ENCODE measurements around the gene FAM118B. TPM values are rescaled to one million over a fixed set of nuclear protein-coding genes. Genes with fewer than 3 reads are reported as not detected.

The FAM118B gene
- polyA plus RNA-seq, 1 experiment: 14.2 TPM

DNA sequence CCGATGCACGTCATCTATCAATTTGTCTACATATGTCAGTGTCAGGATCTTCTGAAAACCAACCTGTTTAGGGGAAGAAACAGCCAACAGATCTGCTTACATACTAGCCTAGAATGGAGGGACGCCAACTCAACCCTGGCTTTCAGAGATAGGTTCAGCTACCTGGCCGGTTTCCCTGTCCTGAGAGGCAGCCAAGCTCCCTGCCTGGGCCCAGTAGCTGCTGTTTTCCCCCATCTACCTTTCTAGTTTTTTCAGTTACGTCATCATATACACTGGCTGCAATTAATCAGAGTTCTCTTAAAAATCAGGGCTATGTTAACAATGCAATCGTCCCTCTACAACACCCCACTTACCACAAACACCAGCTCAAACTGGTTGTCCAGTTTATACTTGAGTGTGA lies 56.1 kb downstream of the FAM118B start:
- DNase-seq (ENCODE audit: low read depth): no peak
- Histone ChIP-seq H3K27me3 (ENCODE audit: control insufficient read depth, insufficient read depth, low read length) (no peaks in the 10 kb centered on the region), H3K36me3 (ENCODE audit: control insufficient read depth, insufficient read depth, low read length) (peaks cover 32% of the 10 kb centered on the region), H3K4me3 (ENCODE audit: low read depth, low read length) (peak overlapping the region; percentile 94)
- TF ChIP-seq, protein P1, sequence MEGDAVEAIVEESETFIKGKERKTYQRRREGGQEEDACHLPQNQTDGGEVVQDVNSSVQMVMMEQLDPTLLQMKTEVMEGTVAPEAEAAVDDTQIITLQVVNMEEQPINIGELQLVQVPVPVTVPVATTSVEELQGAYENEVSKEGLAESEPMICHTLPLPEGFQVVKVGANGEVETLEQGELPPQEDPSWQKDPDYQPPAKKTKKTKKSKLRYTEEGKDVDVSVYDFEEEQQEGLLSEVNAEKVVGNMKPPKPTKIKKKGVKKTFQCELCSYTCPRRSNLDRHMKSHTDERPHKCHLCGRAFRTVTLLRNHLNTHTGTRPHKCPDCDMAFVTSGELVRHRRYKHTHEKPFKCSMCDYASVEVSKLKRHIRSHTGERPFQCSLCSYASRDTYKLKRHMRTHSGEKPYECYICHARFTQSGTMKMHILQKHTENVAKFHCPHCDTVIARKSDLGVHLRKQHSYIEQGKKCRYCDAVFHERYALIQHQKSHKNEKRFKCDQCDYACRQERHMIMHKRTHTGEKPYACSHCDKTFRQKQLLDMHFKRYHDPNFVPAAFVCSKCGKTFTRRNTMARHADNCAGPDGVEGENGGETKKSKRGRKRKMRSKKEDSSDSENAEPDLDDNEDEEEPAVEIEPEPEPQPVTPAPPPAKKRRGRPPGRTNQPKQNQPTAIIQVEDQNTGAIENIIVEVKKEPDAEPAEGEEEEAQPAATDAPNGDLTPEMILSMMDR (IDR thresholded peaks at IDR 0.05; ENCODE audit: insufficient read depth, low read depth, low read length): no peak
- POLR2A ChIA-PET: no interaction called here
- CTCF ChIA-PET: no interaction called here

DNA sequence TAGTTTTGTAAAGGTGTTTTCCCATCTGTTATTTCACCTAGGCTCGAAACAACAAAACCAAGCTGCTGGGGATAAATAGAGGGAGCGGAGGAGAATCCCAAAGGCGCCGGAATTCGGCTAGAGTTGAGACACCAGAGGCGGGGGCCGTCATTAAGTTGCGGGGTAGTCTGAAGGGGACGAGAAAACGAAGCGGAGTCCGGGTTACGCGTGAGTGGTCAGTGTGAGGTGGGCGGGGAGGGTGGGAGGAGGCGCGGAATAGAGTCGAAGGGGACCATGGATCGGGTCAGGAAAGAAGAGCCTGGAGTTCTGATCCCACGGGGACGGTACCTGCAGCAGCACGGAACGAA lies 56.8 kb downstream of the FAM118B start:
- POLR2A ChIA-PET: no interaction called here
- TF ChIP-seq, protein P1 (IDR thresholded peaks at IDR 0.05; ENCODE audit: insufficient read depth, low read depth, low read length): no peak
- no peak for DNase-seq (ENCODE audit: low read depth)
- peak overlapping the region; percentile 94 for H3K4me3 ChIP-seq (ENCODE audit: low read depth, low read length)
- CTCF ChIA-PET: interaction anchor here (0.8 kb wide), 1 partner anchor 10 kb away, joined by 3 read pairs; no protein-coding TSS in a partner anchor
- H3K36me3 ChIP-seq (ENCODE audit: control insufficient read depth, insufficient read depth, low read length): peaks cover 29% of the 10 kb centered on the region
- no peaks in the 10 kb centered on the region for H3K27me3 ChIP-seq (ENCODE audit: control insufficient read depth, insufficient read depth, low read length)

DNA sequence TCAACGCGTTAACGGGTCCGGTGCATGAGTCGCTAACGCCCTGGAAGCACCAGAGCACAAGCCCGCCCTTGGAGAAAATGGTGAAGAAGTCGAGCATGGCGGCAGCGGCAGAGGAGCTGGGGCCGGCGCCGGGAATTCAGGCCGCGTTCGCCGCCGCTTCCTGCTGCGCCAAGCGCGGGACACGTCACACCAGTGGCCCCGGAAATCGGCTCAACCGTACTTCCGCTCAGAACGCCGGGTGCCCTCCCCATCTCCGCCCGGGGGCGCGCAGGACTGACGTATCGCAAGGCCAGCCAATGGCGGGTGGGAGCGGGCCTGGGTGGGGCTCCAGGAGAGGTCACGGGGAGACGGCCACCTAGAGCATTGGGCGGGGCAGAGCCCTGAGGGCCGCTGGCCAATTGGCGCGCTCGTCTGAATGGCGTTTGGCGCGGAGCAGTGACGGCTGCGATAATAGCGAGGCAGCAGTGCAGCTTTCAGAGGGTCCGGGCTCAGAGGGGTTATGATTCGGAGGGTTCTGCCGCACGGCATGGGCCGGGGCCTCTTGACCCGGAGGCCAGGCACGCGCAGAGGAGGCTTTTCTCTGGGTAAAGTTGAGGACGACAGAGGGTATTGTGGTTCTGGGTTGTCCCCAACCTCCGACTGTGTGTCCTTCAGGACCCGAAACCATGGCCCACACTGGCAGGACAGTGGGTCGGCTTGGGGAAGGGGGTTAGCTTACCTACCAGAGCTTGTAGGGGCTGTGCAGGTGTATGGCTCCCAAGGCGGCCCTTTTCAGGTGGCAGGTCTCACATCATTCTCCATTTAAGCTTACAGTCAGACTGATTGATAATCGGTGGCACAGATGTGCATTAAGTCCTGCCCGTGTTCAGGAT lies 57.4 kb downstream of the FAM118B start, which contains the start of the genes FOXRED1 and SRPRA:
Gene FOXRED1, plus strand, starts transcription at position 447 of the 872 bp plus-strand sequence. Its CDS starts 53 bp downstream, at position 500.
Gene SRPRA, minus strand, starts transcription at position 188 of the 872 bp plus-strand sequence. Its CDS starts 91 bp downstream, at position 97.
- Histone ChIP-seq H3K27me3 (ENCODE audit: control insufficient read depth, insufficient read depth, low read length) (no peaks in the 10 kb centered on the region), H3K36me3 (ENCODE audit: control insufficient read depth, insufficient read depth, low read length) (peaks cover 23% of the 10 kb centered on the region), H3K4me3 (ENCODE audit: low read depth, low read length) (peak within 1 kb of the TSS; percentile 94)
- ChIA-PET CTCF (interaction anchor here (0.8 to 1.2 kb wide), 2 partner anchors 11 to 13 kb away, joined by 3 to 4 read pairs; partner anchors contain the start of gene TIRAP), POLR2A (no interaction called here)
- TF ChIP-seq, protein P1 (IDR thresholded peaks at IDR 0.05; ENCODE audit: insufficient read depth, low read depth, low read length): no peak
- DNase-seq (ENCODE audit: low read depth): peak; percentile 93

DNA sequence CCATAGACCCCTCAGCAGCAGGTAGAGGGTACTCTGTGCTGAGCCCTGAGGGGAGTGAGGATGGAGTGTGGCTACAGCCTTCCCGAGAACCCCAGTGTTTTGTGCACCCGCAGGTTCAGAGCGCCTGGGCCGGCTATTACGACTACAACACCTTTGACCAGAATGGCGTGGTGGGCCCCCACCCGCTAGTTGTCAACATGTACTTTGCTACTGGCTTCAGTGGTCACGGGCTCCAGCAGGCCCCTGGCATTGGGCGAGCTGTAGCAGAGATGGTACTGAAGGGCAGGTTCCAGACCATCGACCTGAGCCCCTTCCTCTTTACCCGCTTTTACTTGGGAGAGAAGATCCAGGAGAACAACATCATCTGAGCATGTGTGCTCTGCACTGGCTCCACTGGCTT lies 65.7 kb downstream of the FAM118B start:
- H3K4me3 ChIP-seq (ENCODE audit: low read depth, low read length): no peak overlapping the region
- ChIA-PET POLR2A (no interaction called here), CTCF (no interaction called here)
- peaks cover 8% of the 10 kb centered on the region for H3K36me3 ChIP-seq (ENCODE audit: control insufficient read depth, insufficient read depth, low read length)
- no peak for DNase-seq (ENCODE audit: low read depth)
- H3K27me3 ChIP-seq (ENCODE audit: control insufficient read depth, insufficient read depth, low read length): no peaks in the 10 kb centered on the region
- TF ChIP-seq, protein P1 (IDR thresholded peaks at IDR 0.05; ENCODE audit: insufficient read depth, low read depth, low read length): no peak

DNA sequence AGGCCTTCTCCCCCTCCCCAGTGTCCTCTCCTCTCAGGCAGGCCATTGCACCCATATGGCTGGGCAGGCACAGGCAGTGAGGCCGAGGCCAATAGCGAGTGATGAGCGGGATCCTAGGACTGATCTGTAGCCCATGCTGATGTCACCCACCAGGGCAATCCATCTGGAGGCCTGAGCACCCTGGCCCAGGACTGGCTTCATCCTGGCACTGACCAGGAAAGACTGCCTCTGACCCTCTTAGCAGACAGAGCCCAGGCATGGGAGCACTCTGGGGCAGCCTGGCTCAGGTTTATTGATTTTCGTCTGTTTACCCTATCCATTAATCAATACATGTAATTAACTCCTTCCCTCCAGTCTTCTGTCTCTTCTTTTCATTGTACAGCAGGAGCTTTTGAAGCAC lies 66.2 kb downstream of the FAM118B start:
- Histone ChIP-seq H3K36me3 (ENCODE audit: control insufficient read depth, insufficient read depth, low read length) (peaks cover 8% of the 10 kb centered on the region), H3K4me3 (ENCODE audit: low read depth, low read length) (no peak overlapping the region), H3K27me3 (ENCODE audit: control insufficient read depth, insufficient read depth, low read length) (no peaks in the 10 kb centered on the region)
- no peak for DNase-seq (ENCODE audit: low read depth)
- TF ChIP-seq, protein P1 (IDR thresholded peaks at IDR 0.05; ENCODE audit: insufficient read depth, low read depth, low read length): no peak
- ChIA-PET CTCF (no interaction called here), POLR2A (no interaction called here)

Measured in BJ (cell line).